ENCODE data around the gene TTC3. TPM values are rescaled to one million over a fixed set of nuclear protein-coding genes. Genes with fewer than 3 reads are reported as not detected.

The TTC3 gene
- total and polyA plus RNA-seq, 2 donors from 2014 or later, result 22.3 to 102 TPM

GRCh38 chr21:37036177-37036576, 36.9 kb upstream of the TTC3 start:
- intact Hi-C loops (cut with DNase I), result no loop called here
- Histone ChIP-seq H3K9me3 (ENCODE audit: control insufficient read depth in 2 of 3, insufficient read depth in 1 of 3, low read length in 3 of 3) (no peaks in the 10 kb centered on the region), H3K4me3 (ENCODE audit: low read length in 3 of 3) (no peak overlapping the region), H3K4me1 (ENCODE audit: control insufficient read depth in 2 of 3, insufficient read depth in 2 of 3, low read depth in 1 of 3, low read length in 3 of 3) (no peaks in the 10 kb centered on the region), H3K27ac (ENCODE audit: low read depth in 2 of 2, low read length in 2 of 2) (no peak overlapping the region), H3K27me3 (ENCODE audit: control insufficient read depth, insufficient read depth, low read length) (no peaks in the 10 kb centered on the region), H3K36me3 (ENCODE audit: control insufficient read depth in 2 of 3, insufficient read depth in 3 of 3, low read length in 3 of 3) (no peaks in the 10 kb centered on the region), H3K9ac (ENCODE audit: low read length in 3 of 3) (no peak overlapping the region)
- FAIRE-seq (no peak), DNase-seq (no peak)
- TF ChIP-seq, protein P1, sequence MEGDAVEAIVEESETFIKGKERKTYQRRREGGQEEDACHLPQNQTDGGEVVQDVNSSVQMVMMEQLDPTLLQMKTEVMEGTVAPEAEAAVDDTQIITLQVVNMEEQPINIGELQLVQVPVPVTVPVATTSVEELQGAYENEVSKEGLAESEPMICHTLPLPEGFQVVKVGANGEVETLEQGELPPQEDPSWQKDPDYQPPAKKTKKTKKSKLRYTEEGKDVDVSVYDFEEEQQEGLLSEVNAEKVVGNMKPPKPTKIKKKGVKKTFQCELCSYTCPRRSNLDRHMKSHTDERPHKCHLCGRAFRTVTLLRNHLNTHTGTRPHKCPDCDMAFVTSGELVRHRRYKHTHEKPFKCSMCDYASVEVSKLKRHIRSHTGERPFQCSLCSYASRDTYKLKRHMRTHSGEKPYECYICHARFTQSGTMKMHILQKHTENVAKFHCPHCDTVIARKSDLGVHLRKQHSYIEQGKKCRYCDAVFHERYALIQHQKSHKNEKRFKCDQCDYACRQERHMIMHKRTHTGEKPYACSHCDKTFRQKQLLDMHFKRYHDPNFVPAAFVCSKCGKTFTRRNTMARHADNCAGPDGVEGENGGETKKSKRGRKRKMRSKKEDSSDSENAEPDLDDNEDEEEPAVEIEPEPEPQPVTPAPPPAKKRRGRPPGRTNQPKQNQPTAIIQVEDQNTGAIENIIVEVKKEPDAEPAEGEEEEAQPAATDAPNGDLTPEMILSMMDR (IDR thresholded peaks at IDR 0.05; ENCODE audit: borderline replicate concordance, extremely low read depth, insufficient read depth), result no peak

- Histone ChIP-seq H3K4me3 (ENCODE audit: low read length in 3 of 3) (no peak overlapping the region), H3K27ac (ENCODE audit: low read depth in 2 of 2, low read length in 2 of 2) (no peak overlapping the region), H3K9me3 (ENCODE audit: control insufficient read depth in 2 of 3, insufficient read depth in 1 of 3, low read length in 3 of 3) (no peaks in the 10 kb centered on the region), H3K4me1 (ENCODE audit: control insufficient read depth in 2 of 3, insufficient read depth in 2 of 3, low read depth in 1 of 3, low read length in 3 of 3) (no peaks in the 10 kb centered on the region), H3K36me3 (ENCODE audit: control insufficient read depth in 2 of 3, insufficient read depth in 3 of 3, low read length in 3 of 3) (no peaks in the 10 kb centered on the region), H3K9ac (ENCODE audit: low read length in 3 of 3) (no peak overlapping the region), H3K27me3 (ENCODE audit: control insufficient read depth, insufficient read depth, low read length) (no peaks in the 10 kb centered on the region)
- no peak for FAIRE-seq
- TF ChIP-seq, protein P1 (IDR thresholded peaks at IDR 0.05; ENCODE audit: borderline replicate concordance, extremely low read depth, insufficient read depth), result no peak
- DNase-seq, result no peak
- intact Hi-C loops (cut with DNase I), result no loop called here
Measured at GRCh38 chr21:37039411-37040075, 33.5 kb upstream of the TTC3 start.

DNA sequence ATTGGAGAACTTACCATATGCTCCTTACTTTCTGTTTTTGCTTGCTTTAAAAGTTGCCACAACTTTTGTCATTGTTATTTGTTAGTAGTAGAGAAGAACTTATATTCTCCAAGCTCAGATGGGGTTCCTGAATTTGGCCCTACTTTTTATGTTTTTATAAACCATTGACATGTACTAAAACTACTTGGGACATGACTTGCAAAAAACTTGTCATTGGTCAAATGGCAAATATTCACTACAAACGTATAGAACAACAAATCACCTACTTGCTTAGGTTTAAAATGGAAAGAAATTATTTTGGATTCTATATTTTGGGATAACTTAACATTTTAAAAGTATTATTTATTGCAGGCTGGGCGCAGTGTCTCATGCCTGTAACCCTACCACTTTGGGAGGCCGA, 32.8 kb upstream of the TTC3 start:
- H3K4me1 ChIP-seq (ENCODE audit: control insufficient read depth in 2 of 3, insufficient read depth in 2 of 3, low read depth in 1 of 3, low read length in 3 of 3), result no peaks in the 10 kb centered on the region
- H3K36me3 ChIP-seq (ENCODE audit: control insufficient read depth in 2 of 3, insufficient read depth in 3 of 3, low read length in 3 of 3), result no peaks in the 10 kb centered on the region
- TF ChIP-seq, protein P1 (IDR thresholded peaks at IDR 0.05; ENCODE audit: borderline replicate concordance, extremely low read depth, insufficient read depth), result no peak
- H3K9ac ChIP-seq (ENCODE audit: low read length in 3 of 3), result no peak overlapping the region
- FAIRE-seq, result no peak
- no peak overlapping the region for H3K27ac ChIP-seq (ENCODE audit: low read depth in 2 of 2, low read length in 2 of 2)
- no peak overlapping the region for H3K4me3 ChIP-seq (ENCODE audit: low read length in 3 of 3)
- H3K9me3 ChIP-seq (ENCODE audit: control insufficient read depth in 2 of 3, insufficient read depth in 1 of 3, low read length in 3 of 3), result no peaks in the 10 kb centered on the region
- intact Hi-C loops (cut with DNase I), result no loop called here
- no peaks in the 10 kb centered on the region for H3K27me3 ChIP-seq (ENCODE audit: control insufficient read depth, insufficient read depth, low read length)
- no peak for DNase-seq

All from kidney (tissue), 14 donors.